GM18517 (cell line): ENCODE results near the gene TBCD.

Experiments
- ATAC-seq: cut with Tn5 transposase; IDR thresholded peaks from one replicate; pipeline ENCODE4 v1.9.1; 2021; ENCODE audit warnings: mild to moderate bottlenecking, moderate library complexity; ENCODE audit not compliant: unreplicated experiment

The TBCD gene

GRCh38 chr17:82897514-82898249, 145.8 kb downstream of the TBCD start:
- no peak for ATAC-seq

GRCh38 chr17:82898976-82899514, 147.2 kb downstream of the TBCD start:
- ATAC-seq, result no peak

- no peak for ATAC-seq
Observed at GRCh38 chr17:82899941-82900340, 148.1 kb downstream of the TBCD start.

GRCh38 chr17:82900741-82901140, 148.9 kb downstream of the TBCD start:
- no peak for ATAC-seq

DNA sequence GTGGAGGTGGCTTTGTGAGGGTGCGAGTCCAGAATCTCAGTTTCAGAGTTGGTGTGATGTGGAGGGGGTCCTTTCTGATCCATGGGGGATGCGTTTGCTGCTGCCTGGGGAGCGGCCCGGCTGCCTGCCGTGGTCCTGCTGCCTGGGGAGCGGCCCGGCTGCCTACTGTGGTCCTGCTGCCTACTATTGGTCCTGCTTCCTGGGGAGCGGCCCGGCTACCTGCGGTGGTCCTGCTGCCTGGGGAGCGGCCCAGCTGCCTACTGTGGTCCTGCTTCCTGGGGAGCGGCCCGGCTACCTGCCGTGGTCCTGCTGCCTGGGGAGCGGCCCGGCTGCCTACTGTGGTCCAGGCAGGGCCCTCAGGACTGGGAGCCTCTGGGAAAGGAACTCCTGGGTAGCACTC, 149.5 kb downstream of the TBCD start:
- no peak for ATAC-seq

DNA sequence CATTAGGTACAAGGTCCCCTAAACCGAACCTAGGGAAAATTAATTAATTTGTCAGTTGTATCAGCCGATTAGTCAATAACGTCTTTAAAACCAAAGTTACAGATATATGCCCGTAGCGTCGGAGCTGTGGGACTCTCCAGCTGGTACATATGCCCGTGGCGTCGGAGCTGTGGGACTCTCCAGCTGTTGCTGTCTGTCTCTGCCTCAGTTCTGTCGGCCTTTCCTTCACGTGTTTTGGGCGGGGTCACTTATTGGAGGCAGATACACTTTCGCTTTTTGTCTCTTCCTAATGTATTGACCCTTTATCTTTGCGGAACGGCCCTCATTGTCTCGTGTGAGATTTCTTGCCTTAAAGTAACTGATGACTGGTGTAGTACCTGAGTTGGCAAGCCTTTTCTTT, 150.0 kb downstream of the TBCD start:
- no peak for ATAC-seq

GRCh38 chr17:82902972-82903874, 151.4 kb downstream of the TBCD start:
- no peak for ATAC-seq

DNA sequence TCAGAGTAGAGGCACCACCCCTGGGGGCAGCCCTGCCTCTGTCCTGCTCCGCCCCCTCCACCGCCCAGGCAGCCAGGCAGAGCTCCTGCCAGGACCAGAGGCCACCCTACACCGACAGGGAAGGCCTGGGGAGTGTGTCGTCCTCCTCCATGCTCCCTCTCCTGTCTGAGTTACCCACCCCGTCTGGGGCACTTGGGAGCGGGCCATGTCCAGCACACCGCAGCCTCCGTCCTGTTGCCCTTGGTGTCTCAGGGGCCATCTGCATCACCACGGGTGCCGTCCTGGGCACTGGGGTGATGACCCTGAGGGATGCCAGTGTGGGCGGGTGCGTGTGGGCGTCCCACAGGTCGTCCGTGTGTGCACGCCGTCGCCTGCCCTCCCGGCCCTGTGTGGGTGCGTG, 153.3 kb downstream of the TBCD start:
- ATAC-seq, result no peak

DNA sequence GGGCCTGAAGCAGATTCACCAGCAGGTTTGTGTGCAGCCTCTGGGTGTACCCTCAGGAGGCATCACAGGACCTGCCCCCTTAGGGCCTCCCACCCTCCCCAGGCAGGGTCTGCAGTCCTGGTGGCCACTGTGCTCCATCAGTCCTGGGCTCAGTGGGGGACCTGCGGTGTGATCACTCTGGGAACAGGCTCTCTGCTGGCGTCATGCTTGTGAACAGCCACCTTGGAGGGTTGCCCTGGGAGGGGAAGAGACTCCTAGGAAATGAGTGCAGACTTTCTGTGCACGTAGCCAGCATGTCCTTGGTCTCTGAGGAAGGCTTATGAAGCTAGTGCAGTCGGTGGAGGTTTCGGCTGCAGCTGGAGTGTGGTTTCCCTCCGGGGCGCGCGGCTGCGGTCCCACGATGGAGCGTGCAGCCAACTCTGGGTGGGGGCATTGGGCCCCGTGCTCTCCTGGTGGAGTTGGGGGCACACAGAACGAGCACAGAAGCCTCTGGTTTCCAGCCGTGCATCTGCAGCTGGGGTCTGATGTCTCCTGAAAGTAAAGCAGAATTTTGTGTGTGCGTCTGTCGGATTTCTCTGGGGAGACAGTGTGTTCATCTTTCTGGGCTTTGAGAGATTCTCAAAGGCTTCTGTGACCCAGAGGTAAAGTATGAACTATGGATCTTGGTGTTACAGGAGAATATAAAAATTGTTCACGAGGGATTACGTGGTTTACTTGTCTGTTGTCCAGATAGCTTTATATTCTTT, 156.1 kb downstream of the TBCD start:
- ATAC-seq, result no peak

GRCh38 chr17:82908543-82909160, 156.8 kb downstream of the TBCD start:
- ATAC-seq, result no peak

DNA sequence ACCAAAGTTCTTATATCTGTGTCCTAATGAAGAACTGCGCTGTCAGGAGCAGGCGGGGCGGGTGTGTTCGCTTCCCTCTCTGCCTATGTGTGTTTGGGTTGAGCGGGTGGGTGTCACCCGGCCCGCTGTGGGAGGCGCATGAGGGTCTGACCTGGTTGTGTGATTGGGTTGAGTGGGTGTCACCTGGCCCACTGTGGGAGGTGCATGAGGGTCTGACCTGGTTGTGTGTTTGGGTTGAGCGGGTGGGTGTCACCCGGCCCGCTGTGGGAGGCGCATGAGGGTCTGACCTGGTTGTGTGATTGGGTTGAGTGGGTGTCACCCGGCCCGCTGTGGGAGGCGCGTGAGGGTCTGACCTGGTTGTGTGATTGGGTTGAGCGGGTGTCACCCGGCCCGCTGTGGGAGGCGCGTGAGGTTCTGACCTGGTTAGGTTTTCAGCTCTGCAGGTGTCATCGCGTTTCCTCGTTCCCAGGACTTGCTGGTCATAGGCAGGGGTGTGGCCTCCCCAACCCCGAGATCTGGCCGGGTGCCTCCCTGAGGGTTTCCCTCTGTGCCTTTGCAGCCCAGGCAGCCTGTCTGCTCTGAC, 157.5 kb downstream of the TBCD start:
- no peak for ATAC-seq

DNA sequence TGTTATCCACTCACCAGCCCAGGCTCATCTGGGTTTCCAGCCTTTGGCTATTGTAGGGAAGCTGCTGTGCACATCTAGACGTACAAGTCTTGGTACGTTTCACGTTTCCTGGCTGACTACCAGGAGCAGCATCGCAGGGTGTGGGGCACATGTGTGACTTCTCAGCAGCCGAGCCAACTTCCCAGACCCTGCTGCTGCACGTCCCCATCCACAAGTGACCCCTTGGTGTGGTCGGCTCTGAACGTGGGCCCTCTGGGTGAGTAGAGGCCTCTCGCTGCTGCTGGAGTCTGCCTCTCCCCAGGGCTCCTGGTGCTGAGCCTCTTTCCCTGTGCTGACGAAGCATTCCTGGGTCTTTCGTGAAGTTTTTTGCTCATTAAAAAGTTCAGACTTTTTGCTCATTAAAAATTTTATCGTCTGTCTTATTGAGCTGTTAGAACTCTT, 158.2 kb downstream of the TBCD start:
- no peak for ATAC-seq

- no peak for ATAC-seq
Observed at GRCh38 chr17:82910770-82911169, 158.9 kb downstream of the TBCD start.

DNA sequence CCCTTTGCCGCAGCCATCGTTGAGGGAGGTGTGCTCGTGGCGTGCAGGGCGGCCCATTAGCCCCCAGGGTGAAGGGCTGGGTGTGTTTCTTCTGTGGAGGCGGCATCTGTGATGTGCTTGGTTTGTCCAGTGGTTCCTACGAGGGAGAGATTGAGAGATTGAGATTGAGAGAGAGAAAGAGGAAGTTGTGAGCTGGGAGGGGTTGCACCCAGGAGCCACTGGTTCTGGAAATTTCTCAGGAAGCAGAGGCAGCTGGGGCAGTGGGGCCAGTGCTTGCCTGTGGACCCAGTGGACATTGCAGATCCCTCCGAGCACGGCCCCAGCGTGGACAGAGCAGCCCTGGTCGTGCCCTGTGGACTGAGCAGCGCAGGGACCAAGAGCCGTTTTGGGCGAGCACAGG, 160.0 kb downstream of the TBCD start:
- ATAC-seq, result no peak

DNA sequence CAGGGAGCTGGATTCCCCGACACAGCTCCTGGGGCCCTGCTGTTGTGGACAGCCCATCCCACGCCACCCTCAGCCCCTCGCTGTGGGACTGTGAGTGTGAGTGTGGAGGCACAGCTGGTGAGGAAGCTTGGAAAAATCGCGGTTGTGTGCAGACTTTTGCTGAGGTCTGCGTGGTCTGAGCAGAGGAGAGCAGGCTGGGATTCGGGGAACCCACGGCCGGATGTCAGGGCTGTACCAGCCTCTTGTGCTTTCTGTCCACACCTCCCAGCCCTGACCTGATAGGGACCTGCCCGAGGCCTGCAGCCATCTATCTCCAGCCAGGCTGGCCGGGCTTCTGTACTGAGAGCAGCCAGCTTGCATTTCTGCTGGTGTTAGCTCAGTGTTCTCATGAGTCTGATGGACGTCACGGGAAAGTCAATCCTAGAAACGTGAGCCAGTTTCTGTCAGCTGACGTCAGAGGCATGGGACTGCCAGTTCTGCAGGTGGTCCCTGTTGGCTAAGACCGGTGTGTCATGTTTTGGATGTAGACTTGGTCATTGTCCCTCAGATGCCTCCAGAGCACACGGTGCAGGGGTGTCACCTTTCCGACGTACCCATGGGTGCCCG, 160.7 kb downstream of the TBCD start:
- no peak for ATAC-seq

- ATAC-seq, result no peak
Observed at GRCh38 chr17:82913304-82914043, 161.6 kb downstream of the TBCD start.

DNA sequence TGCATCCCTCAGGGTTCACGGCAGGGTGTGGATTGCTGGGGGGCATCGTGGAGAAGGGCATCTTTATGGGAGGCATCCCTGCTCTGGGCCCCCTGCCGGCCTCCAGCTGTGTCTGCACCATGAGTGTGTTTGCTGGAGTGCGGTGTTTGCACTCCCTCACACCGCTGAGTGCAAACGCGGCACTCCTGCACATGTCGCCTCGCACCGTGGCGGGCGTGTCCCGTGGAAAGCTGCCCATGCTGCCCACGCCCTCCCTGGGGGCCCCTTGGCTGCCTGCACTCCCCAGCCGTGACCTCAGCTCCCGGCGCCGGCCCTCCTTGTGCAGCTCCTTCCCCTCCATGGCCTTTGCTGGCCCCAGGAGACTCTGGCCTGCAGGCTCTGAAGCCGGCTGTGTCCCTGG, 162.5 kb downstream of the TBCD start:
- no peak for ATAC-seq

GRCh38 chr17:82915010-82915756, 163.3 kb downstream of the TBCD start:
- ATAC-seq, result no peak

GRCh38 chr17:82915757-82916027, 163.8 kb downstream of the TBCD start:
- ATAC-seq, result no peak
